OCI-LY1 (cell line): ENCODE data around the gene DEXI.

ENCODE experiments used
- H2AFZ ChIP-seq: fragments of 200-600 bp; sonication (generic), shearing (Covaris generic); 2 replicates; pipeline ENCODE4 v1.6.0; 2014; ENCODE audit warnings: antibody characterized with exemption, mild to moderate bottlenecking, low read length
- H3F3A ChIP-seq: fragments of 200-600 bp; sonication (generic), shearing (Covaris generic); 2 replicates; pipeline ENCODE4 v1.6.0; 2014; ENCODE audit warnings: mild to moderate bottlenecking, antibody characterized with exemption, low read length, moderate library complexity; ENCODE audit not compliant: insufficient read depth
- H3K27ac ChIP-seq: fragments of 200-600 bp; sonication (generic); 2 replicates; pipeline ENCODE4 v1.5.1; 2014; ENCODE audit warnings: low read length, mixed run types, mild to moderate bottlenecking, low read depth; ENCODE audit not compliant: poor library complexity, severe bottlenecking
- H3K27me3 ChIP-seq: fragments of 200-600 bp; sonication (generic); 2 replicates; pipeline ENCODE4 v1.6.0; 2014; ENCODE audit warnings: antibody characterized with exemption, mild to moderate bottlenecking, low read length, moderate library complexity; ENCODE audit not compliant: insufficient read depth
- H3K36me3 ChIP-seq: fragments of 200-600 bp; sonication (generic); 2 replicates; pipeline ENCODE4 v1.6.1; 2014; ENCODE audit warnings: mild to moderate bottlenecking, antibody characterized with exemption, low read length, moderate library complexity, mixed read lengths; ENCODE audit not compliant: insufficient read depth
- H3K4me1 ChIP-seq: fragments of 200-600 bp; sonication (generic); 2 replicates; pipeline ENCODE4 v1.5.1; 2014; ENCODE audit warnings: mild to moderate bottlenecking, low read length, moderate library complexity; ENCODE audit not compliant: insufficient read depth, severe bottlenecking
- H3K4me2 ChIP-seq: fragments of 200-600 bp; sonication (generic), shearing (Covaris generic); 2 replicates; pipeline ENCODE4 v1.6.1; 2014; ENCODE audit warnings: low read length
- H3K4me3 ChIP-seq: fragments of 200-600 bp; sonication (generic); 2 replicates; pipeline ENCODE4 v1.5.1; 2014; ENCODE audit warnings: low read length, low read depth, mild to moderate bottlenecking, mixed read lengths; ENCODE audit not compliant: poor library complexity, severe bottlenecking
- H3K79me2 ChIP-seq: fragments of 200-600 bp; shearing (Covaris generic); 2 replicates; pipeline ENCODE4 v1.6.1; 2016; ENCODE audit warnings: mixed run types, low read length, mixed read lengths; ENCODE audit not compliant: insufficient read depth
- H3K9ac ChIP-seq: fragments of 200-600 bp; sonication (generic), shearing (Covaris generic); 2 replicates; pipeline ENCODE4 v1.6.1; 2014; ENCODE audit warnings: mild to moderate bottlenecking, low read length, mixed read lengths
- H3K9me2 ChIP-seq: fragments of 200-600 bp; sonication (generic), shearing (Covaris generic); 2 replicates; pipeline ENCODE4 v1.6.1; 2014; ENCODE audit warnings: low read depth, mild to moderate bottlenecking, low read length, mixed read lengths
- H3K9me3 ChIP-seq: fragments of 200-600 bp; shearing (Covaris generic); 2 replicates; pipeline ENCODE4 v1.6.1; 2014; ENCODE audit warnings: low read length, mixed read lengths
- H4K20me1 ChIP-seq: fragments of 200-600 bp; sonication (generic), shearing (Covaris generic); 2 replicates; pipeline ENCODE4 v1.6.0; 2016; ENCODE audit warnings: mild to moderate bottlenecking, low read length; ENCODE audit not compliant: insufficient read depth
- EZH2 ChIP-seq: fragments of 200-600 bp; sonication (generic), shearing (Covaris generic); IDR thresholded peaks from 2 replicates; pipeline ENCODE4 v1.8.0; 2017; ENCODE audit warnings: borderline replicate concordance, mixed run types, mild to moderate bottlenecking, antibody characterized with exemption, low read length, moderate library complexity, mixed read lengths
- TF ChIP-seq, protein P1 (sequence below): fragments of 200-600 bp; sonication (generic), shearing (Covaris generic); IDR thresholded peaks from 2 replicates; pipeline ENCODE4 v1.5.1; 2017; ENCODE audit warnings: mild to moderate bottlenecking, antibody characterized with exemption, low read length, moderate library complexity, mixed read lengths

Gene DEXI

DNA sequence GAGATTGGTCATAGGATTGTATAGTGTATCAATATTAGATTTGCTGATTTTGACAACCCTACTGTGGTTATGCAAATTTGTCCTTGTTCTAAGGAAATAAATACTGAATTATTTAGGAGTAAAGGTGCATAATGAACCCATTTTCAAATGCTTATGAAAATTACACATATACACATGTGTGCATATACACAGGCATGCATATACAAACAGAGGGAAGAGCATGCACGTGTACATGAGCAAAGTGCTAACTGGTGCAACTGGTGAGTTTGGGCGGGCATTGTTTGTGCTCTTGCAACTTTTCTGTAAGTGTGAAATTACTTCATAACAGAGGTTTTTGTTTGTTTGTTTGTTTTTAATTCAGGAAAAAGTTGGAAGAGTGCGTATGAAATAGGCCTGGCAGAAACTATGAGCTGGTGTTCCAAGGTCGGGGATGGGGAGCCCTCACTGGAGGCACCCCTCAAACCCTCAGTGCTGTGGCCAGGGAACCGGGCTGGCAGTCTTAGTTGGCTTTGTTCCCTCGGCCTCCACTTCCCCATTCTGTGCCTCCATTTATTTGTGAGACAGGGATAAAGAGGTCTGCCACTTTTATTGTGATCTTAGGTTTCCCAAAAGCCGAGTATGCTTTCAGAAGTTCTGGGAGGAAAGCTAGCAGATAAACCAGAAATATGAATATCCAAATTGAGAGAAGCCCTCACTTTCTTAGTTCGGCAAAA lies 5.8 kb downstream of the DEXI start:
- TF ChIP-seq, protein P1, sequence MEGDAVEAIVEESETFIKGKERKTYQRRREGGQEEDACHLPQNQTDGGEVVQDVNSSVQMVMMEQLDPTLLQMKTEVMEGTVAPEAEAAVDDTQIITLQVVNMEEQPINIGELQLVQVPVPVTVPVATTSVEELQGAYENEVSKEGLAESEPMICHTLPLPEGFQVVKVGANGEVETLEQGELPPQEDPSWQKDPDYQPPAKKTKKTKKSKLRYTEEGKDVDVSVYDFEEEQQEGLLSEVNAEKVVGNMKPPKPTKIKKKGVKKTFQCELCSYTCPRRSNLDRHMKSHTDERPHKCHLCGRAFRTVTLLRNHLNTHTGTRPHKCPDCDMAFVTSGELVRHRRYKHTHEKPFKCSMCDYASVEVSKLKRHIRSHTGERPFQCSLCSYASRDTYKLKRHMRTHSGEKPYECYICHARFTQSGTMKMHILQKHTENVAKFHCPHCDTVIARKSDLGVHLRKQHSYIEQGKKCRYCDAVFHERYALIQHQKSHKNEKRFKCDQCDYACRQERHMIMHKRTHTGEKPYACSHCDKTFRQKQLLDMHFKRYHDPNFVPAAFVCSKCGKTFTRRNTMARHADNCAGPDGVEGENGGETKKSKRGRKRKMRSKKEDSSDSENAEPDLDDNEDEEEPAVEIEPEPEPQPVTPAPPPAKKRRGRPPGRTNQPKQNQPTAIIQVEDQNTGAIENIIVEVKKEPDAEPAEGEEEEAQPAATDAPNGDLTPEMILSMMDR, result no peak
- no peak for TF ChIP-seq EZH2
- Histone ChIP-seq H3K4me2 (no peak overlapping the region), H3K27ac (no peak overlapping the region), H3K9ac (no peak overlapping the region), H3K79me2 (no peaks in the 10 kb centered on the region), H2AFZ (no peak overlapping the region), H3K27me3 (no peaks in the 10 kb centered on the region; the same call in 1 of the 2 replicates), H3K4me1 (peaks cover 27% of the 10 kb centered on the region), H3K4me3 (no peak overlapping the region), H3F3A (no peaks in the 10 kb centered on the region), H3K9me3 (no peaks in the 10 kb centered on the region), H3K36me3 (peaks cover 28% of the 10 kb centered on the region), H3K9me2 (no peaks in the 10 kb centered on the region), H4K20me1 (no peaks in the 10 kb centered on the region)

DNA sequence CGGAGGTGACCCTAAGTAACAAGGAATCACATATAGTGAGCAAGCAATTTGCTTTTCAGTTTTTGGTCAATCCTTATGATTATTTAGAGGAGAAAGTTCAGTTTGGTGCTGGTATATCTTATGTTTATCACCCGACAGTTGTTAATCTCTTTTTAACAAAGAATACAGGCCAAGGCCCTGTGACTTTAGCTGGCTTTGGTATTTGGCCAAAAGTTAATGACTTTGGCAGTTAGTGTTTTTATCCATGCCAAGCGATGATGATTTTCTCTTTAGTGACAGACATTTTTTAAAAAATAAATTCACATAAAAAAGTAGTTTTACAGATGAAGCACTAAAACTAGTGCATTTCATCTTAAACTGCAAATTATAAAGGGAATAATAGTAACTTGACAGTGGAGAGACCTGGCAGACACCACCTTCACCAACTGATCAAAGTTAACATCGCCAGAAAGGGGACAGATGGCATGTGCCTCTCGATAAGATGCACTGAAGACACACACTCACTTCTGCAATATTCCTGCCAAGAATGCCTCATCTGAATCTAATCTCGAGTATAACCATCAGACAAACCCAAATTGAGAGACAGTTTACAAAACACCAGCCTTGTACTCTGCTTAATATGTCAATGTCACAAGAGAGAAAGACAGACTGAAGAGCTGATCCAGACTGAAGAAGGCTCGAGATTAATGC lies 6.9 kb downstream of the DEXI start:
- H3F3A ChIP-seq, result no peaks in the 10 kb centered on the region
- H3K4me1 ChIP-seq, result peaks cover 16% of the 10 kb centered on the region
- no peak overlapping the region for H3K4me2 ChIP-seq
- no peak overlapping the region for H3K9ac ChIP-seq
- no peak overlapping the region for H3K4me3 ChIP-seq
- no peak overlapping the region for H2AFZ ChIP-seq
- H3K79me2 ChIP-seq, result no peaks in the 10 kb centered on the region
- H3K36me3 ChIP-seq, result peaks cover 28% of the 10 kb centered on the region
- no peaks in the 10 kb centered on the region; the same call in 1 of the 2 replicates for H3K27me3 ChIP-seq
- H3K27ac ChIP-seq, result no peak overlapping the region
- H3K9me3 ChIP-seq, result no peaks in the 10 kb centered on the region
- no peaks in the 10 kb centered on the region for H4K20me1 ChIP-seq
- no peaks in the 10 kb centered on the region for H3K9me2 ChIP-seq
- TF ChIP-seq EZH2, result no peak
- TF ChIP-seq, protein P1, result no peak

DNA sequence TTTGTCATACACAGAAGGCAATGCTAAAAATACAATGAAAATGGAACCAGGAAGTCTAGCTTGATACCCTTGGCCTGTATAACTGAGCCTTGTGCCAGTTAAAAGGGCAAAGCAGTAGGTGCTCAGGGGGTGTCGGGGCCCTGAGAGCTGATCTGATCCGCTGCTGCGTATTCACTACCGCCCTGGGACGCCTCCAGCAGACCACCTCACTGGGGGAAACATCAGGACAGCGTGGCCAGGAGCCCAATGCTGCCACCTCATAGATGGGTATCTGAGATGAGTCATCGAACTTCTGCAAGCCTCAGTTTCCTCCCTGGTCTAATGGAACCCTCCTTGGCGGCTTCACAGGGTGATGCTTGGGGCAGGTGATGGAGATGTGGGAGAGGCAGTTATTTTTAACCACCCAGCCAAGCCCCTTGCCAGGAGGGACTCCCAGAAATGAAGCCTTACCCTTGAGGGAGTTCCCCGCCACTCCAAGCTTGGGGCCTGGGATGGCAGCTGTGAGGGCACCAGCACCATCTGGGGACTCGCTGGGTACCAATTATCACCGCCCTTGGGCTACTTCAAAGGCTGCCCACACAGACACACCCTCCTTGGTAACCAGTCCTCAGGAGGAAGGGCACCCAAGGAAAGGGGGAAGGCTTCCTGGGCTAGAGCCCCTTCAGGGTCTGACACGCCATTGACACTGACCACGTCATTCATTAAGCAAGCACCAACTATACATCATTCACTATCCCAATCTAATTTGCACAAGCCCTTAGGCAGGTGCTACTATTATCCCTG lies 7.8 kb downstream of the DEXI start:
- Histone ChIP-seq H3K79me2 (no peaks in the 10 kb centered on the region), H3K9me2 (no peaks in the 10 kb centered on the region), H3K9ac (no peak overlapping the region), H3K4me3 (no peak overlapping the region), H3K4me2 (no peak overlapping the region), H3K27me3 (no peaks in the 10 kb centered on the region; the same call in none of the 2 replicates), H3K27ac (no peak overlapping the region), H3K4me1 (peaks cover 8% of the 10 kb centered on the region), H3F3A (no peaks in the 10 kb centered on the region), H3K36me3 (peaks cover 28% of the 10 kb centered on the region), H2AFZ (no peak overlapping the region), H3K9me3 (no peaks in the 10 kb centered on the region), H4K20me1 (no peaks in the 10 kb centered on the region)
- TF ChIP-seq EZH2, result no peak
- TF ChIP-seq, protein P1, result no peak
